Measurements from ENCODE around the gene RNF25.
A peak's percentile ranks its signal among the peaks of the same experiment; 100 is the strongest.

The RNF25 gene

GRCh38 chr2:218671654-218672566, at the start of gene RNF25, which contains the start of gene STK36:
Gene RNF25 (minus strand): TSS chr2:218672002. CDS start chr2:218671970, 32 bp downstream.
Gene STK36 (plus strand): TSS chr2:218672086. CDS start chr2:218672830, 744 bp downstream.
- DNase-seq = peak; percentile 71 to 72

- no peak for DNase-seq
These were observed 49.7 kb upstream of the RNF25 start for GRCh38 chr2:218721488-218721887.

GRCh38 chr2:218720048-218721041, 48.5 kb upstream of the RNF25 start:
- DNase-seq = no peak

- DNase-seq = no peak
These were observed 47.7 kb upstream of the RNF25 start for GRCh38 chr2:218719457-218719856.

GRCh38 chr2:218718058-218718457, 46.3 kb upstream of the RNF25 start:
- no peak for DNase-seq

GRCh38 chr2:218717262-218717661, 45.5 kb upstream of the RNF25 start:
- no peak for DNase-seq

- no peak for DNase-seq
These were observed 44.3 kb upstream of the RNF25 start for GRCh38 chr2:218716070-218716469.

GRCh38 chr2:218713922-218714321, 42.1 kb upstream of the RNF25 start:
- no peak for DNase-seq

- no peak for DNase-seq
These were observed 39.7 kb upstream of the RNF25 start for GRCh38 chr2:218711550-218711929.

GRCh38 chr2:218710687-218711549, 39.1 kb upstream of the RNF25 start, which contains the start of gene TTLL4:
Gene TTLL4 (plus strand): TSS chr2:218710835. CDS start chr2:218737677, 26,842 bp downstream.
- DNase-seq = peak; percentile 97 to 99

- DNase-seq = no peak
These were observed 38.5 kb upstream of the RNF25 start for GRCh38 chr2:218710334-218710686.

- DNase-seq = no peak
These were observed 38.1 kb upstream of the RNF25 start for GRCh38 chr2:218709908-218710307.

- DNase-seq = no peak
These were observed 36.3 kb upstream of the RNF25 start for GRCh38 chr2:218708086-218708485.

- DNase-seq = no peak
These were observed 31.5 kb upstream of the RNF25 start for GRCh38 chr2:218703341-218703740.

GRCh38 chr2:218701806-218702205, 30.0 kb upstream of the RNF25 start:
- no peak for DNase-seq

- no peak for DNase-seq
These were observed 27.1 kb upstream of the RNF25 start for GRCh38 chr2:218698885-218699284.

GRCh38 chr2:218694405-218695145, 22.8 kb upstream of the RNF25 start:
- DNase-seq = no peak

- no peak for DNase-seq
These were observed 19.4 kb upstream of the RNF25 start for GRCh38 chr2:218691234-218691633.

GRCh38 chr2:218687400-218688060, 15.7 kb upstream of the RNF25 start:
- DNase-seq = peak in 1 of 2 experiments; percentile 12

- no peak for DNase-seq
These were observed 8.3 kb upstream of the RNF25 start for GRCh38 chr2:218680061-218680460.

GRCh38 chr2:218679119-218679518, 7.3 kb upstream of the RNF25 start:
- no peak for DNase-seq
